ENCODE data around the gene SLC2A9. TPM values are rescaled to one million over a fixed set of nuclear protein-coding genes. Genes with fewer than 3 reads are reported as not detected.

Gene SLC2A9
- total and polyA plus RNA-seq, 2 of the 8 experiments (the other 6 are each of a cell fraction or from before 2014, with no cell fraction given): 0.20 to 0.26 TPM

- TF ChIP-seq SAP30 (IDR thresholded peaks at IDR 0.05; ENCODE audit: insufficient read depth, insufficient replicate concordance, low read length) (no peak), POLR2AphosphoS5 (IDR thresholded peaks at IDR 0.05; ENCODE audit: low read depth, low read length) (no peak), CHD7 (IDR thresholded peaks at IDR 0.05; ENCODE audit: insufficient replicate concordance, low read length) (no peak), TAF7 (optimal IDR thresholded peaks at IDR 0.05; ENCODE audit: borderline replicate concordance, low read depth, low read length) (no peak), ZNF274 (IDR thresholded peaks at IDR 0.05; ENCODE audit: borderline replicate concordance, extremely low read depth, low read length) (no peak), GTF2F1 (IDR thresholded peaks at IDR 0.05; ENCODE audit: borderline replicate concordance, low read depth, low read length) (no peak), TCF12 (IDR thresholded peaks at IDR 0.05; ENCODE audit: low read depth, low read length) (no peak), POU5F1 (IDR thresholded peaks at IDR 0.05; ENCODE audit: low read depth, low read length) (no peak)
Observed at GRCh38 chr4:9926586-9926985, 94.7 kb downstream of the SLC2A9 start (continued).
